VCaP (cell line): ENCODE data around the gene MLLT11.

Experiments used
- H3K27ac ChIP-seq: fragments of 450-650 bp; 2 replicates; pipeline ENCODE4 v1.5.1; 2017
- TF ChIP-seq, protein P1 (sequence below): fragments of 450-650 bp; conservative IDR thresholded peaks from 2 replicates; pipeline ENCODE4 v1.5.1; 2017; ENCODE audit warnings: mild to moderate bottlenecking, moderate library complexity

Gene MLLT11

DNA sequence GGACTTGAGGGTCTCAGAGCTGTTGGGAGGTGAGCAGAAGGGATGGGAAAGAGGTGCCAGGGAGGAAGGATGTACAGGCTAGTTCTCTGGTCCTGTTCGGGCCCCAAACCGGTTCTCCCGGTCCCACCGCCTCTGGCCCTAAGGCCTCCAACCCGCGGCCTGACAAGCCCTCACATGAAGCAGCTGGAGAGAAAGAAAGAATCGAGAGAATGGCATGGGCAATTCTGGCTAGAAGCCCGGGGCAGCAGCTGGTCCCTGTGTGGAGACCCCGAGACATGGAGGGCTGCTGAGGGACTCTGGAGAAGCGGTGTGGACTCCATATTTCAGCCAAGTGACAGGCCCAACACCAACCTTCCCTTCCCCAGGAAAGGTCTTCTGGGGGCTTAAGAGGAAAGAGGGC lies 1.5 kb upstream of the MLLT11 start:
- peak overlapping the region; percentile 99 for H3K27ac ChIP-seq
- TF ChIP-seq, protein P1, sequence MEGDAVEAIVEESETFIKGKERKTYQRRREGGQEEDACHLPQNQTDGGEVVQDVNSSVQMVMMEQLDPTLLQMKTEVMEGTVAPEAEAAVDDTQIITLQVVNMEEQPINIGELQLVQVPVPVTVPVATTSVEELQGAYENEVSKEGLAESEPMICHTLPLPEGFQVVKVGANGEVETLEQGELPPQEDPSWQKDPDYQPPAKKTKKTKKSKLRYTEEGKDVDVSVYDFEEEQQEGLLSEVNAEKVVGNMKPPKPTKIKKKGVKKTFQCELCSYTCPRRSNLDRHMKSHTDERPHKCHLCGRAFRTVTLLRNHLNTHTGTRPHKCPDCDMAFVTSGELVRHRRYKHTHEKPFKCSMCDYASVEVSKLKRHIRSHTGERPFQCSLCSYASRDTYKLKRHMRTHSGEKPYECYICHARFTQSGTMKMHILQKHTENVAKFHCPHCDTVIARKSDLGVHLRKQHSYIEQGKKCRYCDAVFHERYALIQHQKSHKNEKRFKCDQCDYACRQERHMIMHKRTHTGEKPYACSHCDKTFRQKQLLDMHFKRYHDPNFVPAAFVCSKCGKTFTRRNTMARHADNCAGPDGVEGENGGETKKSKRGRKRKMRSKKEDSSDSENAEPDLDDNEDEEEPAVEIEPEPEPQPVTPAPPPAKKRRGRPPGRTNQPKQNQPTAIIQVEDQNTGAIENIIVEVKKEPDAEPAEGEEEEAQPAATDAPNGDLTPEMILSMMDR = no peak

DNA sequence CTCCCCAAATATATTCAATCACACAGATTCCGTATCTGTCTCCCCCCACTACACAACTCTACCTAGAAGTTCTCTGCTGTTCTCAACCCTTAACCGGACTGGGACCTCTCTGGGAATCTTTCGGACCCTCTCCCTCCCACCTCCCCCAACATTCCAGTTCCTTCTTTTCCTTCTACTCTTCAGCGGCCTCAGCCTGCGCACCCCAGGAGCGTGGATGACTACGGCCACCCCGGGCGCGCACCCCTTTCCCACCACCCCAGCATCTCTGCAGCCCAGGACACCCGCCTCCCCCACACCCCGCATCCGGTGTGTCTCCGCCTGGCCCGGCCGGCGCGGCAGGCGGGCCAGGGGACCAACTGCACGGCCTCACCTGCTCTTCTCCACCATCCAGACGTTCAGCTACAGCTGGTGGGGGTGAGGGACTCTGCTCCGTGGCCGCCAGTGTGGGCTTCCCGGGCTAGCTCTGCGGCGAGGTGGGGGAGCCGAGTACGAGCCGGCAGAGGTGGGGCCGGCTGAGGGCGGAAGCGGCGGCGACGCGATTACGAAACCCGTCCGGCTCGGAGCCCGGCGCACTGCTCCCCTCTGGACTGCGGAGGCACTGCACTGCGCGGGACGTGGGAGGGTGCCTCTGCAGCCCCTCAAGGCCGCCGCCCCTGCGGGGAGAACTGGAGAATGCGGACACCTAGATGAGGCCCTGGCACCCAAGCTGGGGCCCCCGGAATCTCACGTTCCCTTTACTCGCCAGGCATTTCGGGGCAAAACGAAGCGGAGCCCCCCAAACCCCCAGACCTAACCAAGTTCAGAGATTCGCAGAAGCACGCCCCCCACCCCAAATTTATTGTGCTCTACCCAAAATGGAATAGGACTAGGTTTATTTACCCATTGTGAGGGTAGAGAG lies 839 bp upstream of the MLLT11 start, which contains the start of gene CDC42SE1:
TSS of gene CDC42SE1 (minus strand) at position 514 of the 898 bp plus-strand sequence. CDS start 3,892 bp downstream, outside the sequence.
- peak within 1 kb of the TSS; percentile 99 for H3K27ac ChIP-seq
- TF ChIP-seq, protein P1 = peak; percentile 88

DNA sequence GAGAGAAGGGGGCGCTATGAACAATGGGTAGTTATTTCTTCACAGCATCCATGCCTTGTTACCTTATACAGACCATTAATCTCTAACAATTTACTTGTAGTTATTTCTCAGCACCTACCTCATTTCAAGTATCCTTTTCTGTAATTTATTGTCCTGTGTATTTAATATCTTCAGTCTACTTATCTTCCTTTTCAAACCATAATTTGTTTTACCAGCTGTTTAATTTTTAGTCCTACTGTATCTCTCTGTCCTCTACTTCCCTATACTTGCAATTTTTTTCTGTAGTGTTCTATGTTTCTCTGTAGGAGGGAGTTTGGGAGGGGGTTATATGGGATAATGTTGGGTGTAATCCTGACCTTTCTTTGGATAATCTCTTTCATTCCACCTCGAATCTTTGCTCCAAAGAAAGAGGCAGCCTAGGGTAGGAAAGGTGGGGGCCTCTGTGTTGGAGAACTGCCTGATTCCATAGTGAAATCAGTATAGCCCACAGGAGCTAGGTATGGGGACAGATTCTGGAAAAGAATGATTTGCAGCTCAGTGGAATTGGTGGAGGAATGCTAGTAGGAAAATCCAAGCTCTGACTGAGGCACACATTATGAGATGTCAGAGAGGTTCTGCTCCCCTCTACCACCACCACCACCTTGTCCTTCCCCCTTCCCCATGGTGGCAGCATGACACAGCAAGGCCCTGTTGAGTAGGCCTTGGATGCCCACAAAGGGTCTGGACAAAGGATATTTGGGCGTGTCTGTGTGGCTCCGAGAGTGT lies 642 bp downstream of the MLLT11 start:
- H3K27ac ChIP-seq = peak overlapping the region; percentile 99
- TF ChIP-seq, protein P1 = no peak

DNA sequence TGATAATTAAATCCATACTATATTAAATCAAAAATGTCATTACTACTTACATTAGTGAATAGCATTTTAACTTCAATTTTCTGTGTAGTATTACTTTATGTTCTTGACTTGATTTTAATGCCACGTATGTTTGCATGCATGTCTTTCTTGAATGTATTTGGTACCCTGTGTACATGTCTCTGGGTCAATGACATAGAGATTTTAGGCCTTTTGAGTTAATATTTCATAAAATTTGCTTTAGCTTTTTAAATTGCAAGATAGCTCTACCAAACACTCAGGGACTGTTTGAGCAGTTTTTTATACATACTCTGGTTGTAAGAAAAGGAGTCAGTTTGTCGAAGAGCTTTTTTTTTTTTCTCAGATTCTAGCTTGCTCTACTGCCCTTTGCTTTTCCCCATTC lies 1.5 kb downstream of the MLLT11 start:
- H3K27ac ChIP-seq = no peak overlapping the region
- TF ChIP-seq, protein P1 = no peak

DNA sequence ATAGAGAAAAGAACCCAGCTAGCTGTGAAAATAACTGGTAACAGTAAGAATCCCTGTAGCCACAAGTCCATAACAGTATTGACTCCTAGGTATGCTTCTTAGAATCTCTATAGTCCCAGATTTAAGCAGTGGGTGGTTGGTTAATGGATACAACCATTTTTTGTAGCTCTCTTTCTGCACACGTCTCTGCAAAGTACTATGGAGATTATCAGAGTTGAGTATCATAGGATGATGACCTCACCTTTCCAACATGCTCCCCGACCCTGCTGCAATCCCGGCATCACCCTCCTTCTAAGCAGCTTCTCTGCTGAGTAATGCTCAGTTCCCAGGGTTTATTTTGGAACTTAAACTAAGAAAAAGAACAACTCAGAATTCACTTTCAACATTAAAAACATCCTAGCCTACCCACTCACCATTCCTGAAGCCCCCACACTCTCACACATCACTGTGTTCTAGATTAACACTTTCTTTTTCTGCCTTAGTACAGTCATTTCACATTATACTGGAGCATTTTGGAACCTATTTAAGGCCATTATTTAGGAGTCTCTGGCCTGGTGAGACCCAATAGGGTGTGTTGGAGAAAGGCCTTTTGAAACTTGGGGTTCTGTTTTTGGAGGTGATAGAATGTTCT lies 2.7 kb downstream of the MLLT11 start:
- TF ChIP-seq, protein P1 = no peak
- H3K27ac ChIP-seq = no peak overlapping the region

DNA sequence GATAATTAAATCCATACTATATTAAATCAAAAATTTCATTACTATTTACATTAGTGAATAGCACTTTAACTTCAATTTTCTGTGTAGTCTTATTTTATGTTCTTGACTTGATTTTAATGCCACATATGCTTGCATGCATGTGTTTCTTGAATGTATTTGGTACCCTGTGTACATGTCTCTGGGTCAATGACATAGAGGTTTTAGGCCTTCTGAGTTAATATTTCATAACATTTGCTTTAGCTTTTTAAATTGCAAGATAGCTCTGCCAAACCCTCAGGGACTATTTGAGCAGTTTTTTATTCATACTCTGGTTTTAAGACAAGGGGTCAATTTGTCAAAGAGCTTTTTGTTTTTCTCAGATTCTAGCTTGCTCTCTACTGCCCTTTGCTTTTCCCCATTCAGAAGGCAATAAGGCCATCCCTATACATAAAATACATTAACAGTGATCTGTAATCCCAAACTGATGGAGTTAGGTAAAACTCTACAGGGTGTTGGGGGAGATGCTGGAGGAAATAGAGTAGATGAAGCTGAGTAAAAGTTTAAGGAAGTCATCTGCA lies 5.0 kb downstream of the MLLT11 start:
- TF ChIP-seq, protein P1 = no peak
- H3K27ac ChIP-seq = no peak overlapping the region
